Stimulated activated CD4-positive, alpha-beta T cell treated with anti-CD3 and anti-CD28 coated beads, TNF-alpha, amount 100 ng/mL, for 1 hour (primary cell): Measurements from ENCODE around the gene YOD1.

ENCODE experiments used
- DNase-seq, 3 donors: peaks; one replicate each; pipeline ENCODE4 v3.0.0-alpha.2; 2020; ENCODE audit warnings: low read depth in 3 of 3, low spot score in 1 of 3

The YOD1 gene

DNA sequence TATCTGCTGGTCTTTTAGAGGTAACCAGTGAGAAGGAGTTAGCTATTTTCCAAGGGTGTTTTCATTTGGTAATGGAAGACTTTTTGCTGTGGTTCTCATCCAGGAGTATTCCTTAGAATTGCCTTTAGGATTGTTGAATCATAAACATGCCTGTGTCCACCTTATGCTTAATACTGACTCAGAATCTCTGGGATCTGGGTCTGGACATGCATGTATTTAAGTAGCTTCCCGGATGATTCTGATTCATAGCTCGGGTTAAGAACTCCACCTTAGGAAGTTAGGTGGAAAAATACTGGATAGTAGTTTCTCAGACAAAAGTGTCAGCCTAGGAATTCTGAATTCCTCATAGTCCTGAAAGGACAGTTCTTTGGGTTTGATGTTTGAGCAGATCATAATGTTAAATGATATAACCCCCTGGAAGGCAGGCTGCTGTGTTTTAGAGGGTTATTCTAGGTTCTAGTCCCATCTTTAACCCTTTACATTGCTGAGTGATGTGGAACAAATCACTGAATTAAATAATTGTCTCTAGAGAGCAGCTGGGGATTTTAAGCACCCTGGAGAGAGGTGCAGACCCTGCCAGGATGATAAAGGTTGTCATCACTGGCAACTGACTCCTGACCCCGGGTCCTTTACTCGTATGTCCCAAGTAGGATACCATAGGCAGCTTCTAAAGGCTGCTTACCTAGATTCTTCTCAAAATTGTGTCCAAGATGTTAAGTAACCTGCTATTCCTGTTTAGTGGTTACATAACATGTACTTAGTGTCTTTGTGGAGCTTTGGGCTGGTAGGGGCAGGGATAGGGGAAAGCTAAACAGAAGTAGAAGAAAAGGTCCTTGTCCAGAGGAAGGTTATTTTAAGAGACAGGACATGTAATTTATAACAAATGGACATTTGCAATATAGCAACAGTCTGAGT is 23.2 kb upstream of the YOD1 start:
- DNase-seq: no peak

DNA sequence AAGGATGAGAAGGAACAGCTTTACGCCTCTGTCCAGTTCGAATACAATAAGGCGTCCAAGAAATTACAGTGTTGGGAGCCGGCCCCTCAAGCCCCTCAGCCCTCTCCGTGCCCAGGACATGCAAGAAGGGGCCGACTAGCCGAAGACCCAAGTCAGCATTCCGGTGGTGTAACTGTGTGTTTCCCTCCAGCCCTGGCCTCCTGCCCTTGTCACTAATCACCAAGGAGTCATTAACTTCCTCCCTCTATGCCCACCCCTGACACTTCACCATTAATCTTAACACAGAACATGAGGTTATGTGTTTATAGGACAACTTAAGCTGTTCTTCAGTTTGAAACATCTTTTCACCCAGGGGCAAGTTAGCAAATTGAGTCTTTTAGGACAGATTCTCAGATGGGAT is 21.2 kb upstream of the YOD1 start:
- DNase-seq: no peak

DNA sequence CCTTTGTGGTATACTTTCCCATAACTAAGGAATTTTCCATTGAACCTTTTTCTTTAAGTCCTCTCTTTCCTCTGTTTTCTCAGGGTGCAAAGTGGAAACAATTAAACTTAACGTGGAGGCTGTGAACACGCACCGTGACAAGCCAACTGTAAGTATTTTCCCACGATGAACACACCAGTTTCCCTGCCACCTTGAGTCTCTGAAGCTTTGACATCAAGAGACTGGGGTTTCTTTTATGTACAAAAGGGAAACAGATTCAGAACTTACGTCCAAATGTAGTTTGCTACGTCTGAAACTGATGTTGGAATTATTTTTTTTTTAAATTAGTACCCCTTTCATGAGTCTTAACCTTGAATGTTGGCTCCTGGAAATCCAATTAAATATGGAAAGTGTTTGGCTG is 20.4 kb upstream of the YOD1 start:
- DNase-seq: no peak

DNA sequence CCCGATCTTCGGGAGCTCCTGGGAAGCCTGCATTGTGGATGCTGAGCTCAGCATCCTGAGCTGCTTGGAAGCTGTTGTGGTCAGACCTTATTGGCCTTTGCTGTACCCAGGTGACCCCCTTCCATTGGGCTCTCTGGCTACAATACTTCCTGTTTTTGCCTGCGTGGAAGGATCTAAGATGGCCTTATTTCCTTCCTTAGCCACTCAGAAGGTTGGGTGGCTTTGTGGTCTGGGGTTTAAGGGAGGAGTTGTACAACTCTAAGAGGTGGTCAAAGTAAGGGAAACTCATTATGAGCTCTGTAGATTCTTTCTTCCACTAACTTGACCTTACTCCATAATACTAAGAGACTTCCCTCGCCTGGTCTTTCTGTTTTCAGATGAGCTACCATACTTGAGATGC is 19.8 kb upstream of the YOD1 start:
- DNase-seq: no peak

DNA sequence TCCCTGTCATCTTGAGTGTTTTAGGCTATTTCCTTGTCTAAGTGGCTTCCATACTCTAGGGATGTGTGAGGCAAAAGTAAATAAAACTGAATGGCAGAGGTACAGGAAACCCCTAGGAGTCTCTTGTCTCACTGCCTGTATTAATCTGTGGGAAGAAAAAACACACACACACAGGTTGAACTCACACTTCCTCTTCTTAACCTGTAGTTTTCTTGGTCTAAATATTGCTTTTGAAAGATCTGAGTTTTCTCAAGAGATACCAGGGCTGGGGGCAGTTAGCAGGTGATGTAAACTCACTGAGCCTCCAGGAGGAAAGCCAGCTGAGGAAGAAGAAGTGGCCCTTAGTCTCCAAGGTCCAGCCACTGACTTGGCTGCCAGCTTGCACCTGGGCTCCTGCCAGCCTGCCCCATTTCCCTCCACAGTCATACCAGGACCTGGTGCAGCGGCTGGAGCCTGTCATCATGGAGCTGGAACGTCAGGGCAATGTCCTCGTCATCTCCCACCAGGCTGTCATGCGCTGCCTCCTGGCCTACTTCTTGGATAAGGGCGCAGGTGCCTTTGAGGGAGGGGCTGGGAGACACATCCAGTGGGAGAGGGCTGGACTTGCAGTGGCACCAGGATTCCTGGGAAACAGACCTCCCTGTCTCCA is 19.0 kb upstream of the YOD1 start:
- no peak for DNase-seq

DNA sequence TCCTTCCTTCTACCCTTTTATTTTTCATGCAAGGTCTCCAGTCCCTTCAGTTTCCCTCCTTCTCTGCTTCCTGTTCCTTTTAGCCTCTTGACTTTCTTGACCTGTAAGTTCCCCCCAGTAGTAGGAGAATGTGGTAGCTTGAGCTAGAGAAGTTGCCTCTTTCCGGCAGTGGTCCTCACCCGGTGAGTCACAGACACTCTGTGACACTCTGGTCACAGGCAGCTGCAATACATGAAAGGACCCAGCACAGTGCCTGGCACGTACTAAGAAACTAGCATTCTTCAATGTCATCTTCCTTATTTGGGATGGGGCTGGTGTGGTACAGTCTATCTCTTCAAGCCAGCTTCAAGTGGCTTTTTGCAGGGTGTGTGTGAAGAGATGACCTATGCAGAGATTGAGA is 18.1 kb upstream of the YOD1 start:
- DNase-seq: no peak

DNA sequence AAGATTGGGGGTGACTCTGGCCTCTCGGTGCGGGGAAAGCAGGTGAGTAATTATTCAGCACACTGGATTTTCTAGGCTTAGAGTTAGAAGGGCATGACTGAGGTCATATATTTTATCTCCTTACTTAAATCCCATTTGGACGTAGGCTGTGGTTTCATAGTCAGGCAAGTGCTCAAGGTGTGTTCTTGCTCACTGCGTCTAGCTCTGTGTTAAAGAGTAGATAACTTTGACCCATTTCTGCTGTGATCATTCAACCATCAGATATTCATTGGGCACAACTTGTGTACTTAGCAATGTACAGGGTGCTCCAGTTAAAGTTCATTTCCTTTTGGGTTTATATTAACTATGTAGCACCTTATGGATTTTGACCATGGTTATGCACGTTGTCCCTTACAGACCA is 16.7 kb upstream of the YOD1 start:
- no peak for DNase-seq

DNA sequence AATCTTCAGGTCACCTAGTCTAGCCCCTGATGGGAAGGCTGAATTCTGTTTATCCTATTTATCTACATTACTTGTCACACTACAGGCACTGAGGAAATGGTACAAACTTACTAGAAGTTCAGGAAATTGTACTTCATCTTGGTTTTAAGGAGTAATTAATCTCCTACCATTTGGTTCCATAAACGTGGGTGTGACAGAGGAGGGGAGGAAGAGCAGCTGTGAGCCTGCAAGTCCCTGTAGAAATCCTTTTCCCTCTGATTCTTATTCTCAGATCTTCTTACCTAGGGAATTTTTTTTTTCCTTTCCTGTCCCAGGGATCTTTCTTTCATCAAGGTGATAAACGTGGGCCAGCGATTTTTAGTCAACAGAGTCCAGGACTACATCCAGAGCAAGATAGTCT is 16.2 kb upstream of the YOD1 start:
- no peak for DNase-seq

DNA sequence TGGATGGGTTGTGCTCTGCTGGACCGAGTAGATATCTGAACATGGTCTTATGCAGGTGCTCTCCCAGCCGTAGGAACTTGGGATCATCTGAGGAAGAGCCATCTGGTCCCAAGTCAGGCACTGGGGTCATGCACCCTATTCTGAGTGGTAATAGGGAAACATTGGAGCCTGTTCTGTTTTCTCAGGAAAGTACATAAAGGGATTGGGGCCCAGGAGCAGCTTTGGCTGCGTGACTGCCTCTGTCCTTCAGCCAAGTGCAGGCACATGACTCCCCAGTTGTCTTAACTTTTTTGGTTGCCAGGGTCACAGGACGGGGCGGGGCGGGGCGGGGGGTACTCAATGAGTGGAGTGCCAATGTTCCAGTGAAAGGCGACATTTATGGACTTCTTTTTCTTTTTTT is 13.6 kb upstream of the YOD1 start:
- no peak for DNase-seq

DNA sequence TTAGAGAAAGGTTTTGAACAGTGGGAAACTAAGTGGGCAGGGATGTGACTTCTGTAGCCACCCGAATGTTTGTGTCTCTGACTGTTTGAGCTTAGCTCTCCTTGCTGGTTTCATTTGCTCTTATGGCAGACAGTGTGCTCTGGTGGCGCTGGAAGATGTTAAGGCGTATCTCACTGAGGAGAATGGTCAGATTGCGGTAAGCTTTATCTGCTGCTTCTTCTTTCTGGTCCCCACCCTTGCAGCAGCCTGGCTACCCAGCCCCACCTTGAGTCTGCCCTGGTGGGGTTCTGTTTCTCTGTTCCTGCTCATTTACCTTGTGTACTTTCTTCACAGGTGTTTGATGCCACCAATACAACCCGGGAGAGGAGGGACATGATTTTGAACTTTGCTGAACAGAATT is 12.0 kb upstream of the YOD1 start:
- DNase-seq: no peak

DNA sequence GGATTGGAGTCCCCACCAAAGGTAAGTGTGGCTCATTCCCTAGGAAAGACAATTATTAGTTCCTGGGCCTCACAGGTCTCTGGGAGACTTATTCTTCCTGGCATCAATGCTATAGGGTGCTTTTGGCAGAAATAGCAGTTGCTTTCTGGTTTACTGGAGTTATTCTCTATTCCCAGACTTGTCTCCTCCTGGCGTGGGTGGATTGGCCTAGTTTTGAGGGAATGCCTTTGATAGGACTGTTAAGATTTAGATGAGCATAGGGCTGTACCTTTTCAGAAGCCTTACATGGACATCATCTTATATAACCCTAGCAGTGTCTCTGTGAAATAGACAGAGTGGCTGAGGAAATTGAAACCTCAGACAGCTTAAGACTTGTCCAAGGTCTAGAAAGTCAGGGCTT is 11.1 kb upstream of the YOD1 start:
- no peak for DNase-seq

DNA sequence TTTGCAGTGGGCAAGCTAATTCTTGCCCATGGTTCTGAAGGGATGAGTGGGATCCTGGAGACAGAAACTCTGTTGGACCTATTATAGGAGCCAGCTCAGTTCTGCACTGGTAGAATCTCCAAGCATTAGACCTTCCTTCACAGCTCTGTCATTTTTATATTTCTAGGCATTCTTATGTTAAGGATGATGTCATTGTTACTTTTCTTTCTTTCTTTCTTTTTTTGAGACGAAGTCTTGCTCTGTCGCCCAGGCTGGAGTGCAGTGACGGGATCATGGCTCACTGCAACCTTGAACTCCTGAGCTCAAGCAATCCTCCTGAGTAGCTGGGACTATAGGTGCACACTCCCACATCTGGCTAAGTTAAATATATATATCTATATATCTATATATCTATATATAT is 9.6 kb upstream of the YOD1 start:
- no peak for DNase-seq

DNA sequence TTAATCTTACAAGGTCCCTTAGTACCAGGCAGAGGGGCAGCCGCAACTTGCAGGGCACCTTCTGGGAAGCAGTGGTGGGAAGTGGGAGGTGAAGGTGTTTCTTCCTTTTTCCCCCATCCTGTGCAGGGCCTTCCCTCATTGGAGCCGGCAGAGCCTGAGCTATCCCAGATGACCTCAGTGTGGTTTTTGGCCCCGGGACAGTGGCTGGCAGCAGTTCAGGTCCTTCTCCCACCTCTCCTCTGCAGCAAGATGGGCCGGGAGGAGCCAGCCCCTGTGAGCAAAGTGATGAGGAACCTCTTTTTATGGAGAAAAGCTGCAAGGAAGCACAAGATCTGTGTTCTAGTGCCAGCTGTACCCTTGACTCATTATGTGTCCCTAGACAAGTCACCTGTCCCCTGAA is 8.9 kb upstream of the YOD1 start:
- no peak for DNase-seq

DNA sequence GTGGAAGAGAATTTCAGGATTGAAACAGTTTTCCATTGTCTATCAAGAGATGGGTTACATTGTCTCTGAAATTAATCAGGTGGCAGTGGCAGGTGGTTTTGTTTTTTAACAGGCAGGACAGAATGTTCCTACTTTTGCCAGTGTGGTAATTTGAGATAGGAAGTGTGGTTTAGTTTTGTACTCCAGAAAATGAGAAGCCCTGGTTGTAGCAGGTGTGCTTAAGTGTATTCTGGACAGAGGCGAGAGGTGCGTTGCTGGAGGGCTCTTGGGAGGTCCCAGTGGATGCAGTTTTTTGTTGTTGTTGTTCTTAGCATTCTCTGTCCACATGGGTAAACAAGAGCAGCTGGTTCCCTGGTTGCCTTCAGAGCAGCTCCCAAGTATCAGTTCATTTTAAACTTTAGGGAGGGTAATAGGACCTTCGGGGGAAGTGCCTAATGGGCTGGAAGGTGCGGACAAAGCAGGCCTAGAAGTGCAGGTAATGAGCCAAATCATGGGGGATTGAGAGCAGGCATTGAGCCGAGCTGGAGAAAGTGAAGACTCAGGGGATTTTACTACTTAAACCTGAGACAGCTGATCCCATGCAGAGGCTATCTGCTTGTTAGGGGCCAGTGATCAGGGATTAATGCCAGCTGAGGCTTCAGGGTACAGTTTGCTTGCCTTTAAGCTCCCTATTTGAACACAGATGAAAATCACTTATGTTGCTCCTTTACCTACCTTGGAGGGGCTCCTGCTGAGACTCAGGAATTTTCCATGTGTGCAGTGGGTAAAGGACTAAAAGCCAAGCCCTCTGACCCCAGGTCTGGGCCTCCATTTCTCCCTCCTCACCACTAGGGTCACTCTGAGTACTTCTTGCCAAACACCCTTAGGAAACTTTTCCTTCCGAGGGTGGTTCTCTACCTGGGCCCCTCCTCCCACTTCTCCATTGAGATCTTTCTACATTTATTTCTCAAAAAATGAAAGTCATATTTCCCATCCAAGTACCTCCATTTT is 8.2 kb upstream of the YOD1 start:
- DNase-seq: no peak

DNA sequence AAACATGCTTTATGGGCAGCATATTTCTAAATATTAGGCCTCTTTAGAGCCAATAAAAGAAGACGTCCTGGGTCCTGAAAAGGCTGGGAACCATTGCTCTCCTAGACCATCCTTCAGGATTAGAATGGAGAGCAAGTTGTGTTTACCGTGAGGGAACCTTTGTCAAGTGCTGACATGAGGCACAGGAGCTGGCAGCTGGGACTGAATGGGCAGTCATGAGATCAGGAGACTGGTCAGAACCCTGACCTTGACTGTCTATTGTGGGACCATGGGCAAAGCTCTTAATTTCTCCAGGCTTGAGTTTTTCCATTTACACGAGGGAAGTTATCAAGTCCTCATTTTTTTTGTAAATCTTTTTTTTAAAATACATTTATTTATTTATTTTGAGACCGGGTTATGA is 7.2 kb upstream of the YOD1 start:
- no peak for DNase-seq

DNA sequence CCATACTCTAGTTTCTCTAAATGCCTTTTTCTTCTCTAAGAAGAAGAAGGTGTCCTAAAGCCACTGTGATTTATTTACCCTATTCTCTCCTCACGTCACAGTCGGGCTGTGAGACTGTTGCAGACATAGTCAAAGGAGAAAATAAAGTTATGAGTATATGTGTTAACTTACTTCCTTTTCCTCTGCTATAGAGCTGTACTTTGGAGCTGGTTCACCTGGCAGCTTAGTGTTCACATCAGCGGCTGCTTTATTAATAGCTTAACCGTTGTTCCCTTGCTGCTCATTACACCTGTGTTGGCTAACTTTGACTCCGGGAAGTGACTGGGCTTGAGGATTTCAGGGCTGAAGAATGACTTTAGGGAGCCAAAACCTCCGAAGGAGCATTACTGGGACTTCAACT is 5.7 kb upstream of the YOD1 start:
- no peak for DNase-seq

DNA sequence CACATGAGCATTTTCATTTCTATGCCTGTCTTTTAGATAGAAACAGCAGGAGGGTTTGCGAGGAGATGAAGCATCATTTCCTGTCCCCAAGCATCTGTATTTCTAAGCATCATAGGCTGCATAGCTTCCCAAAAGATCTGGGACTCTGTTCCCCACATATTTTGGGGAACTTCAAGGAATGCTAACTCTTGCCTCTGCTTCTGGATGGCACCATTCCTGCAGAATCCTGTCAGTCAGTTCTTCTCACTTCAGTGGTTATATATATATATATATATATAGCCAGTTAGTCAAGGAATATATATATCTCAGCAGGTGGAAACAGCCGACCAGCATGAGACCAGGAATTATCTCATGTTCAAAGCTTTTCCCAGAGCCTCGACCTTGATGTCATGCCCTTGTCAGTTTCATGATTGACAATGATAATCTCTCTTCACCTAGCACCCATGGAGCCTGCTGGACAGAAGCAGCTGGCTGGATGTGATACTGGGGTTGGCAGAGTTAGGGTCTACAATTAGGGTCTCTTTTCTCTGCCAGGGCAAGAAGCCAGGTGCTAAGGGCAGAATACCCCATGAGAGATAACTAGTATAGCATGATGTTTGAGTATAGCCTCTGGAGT is 4.5 kb upstream of the YOD1 start:
- DNase-seq: no peak

DNA sequence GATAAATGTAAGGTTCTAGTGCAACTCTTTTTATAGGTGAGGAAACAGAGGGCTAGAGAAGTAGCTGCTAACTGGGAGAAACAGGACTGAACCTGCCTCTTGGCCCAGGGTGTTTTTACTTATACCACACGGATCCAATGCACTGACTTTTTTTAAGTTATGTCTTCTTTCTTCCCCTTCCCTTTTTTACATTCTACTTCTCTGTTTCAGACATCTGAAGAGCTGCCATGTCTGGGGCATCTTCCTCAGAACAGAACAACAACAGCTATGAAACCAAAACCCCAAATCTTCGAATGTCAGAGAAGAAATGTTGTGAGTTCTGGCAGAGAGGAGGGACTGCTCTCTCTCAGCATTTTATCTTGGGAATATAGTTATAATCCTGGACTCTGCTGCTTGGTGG is 3.5 kb upstream of the YOD1 start:
- DNase-seq: no peak

DNA sequence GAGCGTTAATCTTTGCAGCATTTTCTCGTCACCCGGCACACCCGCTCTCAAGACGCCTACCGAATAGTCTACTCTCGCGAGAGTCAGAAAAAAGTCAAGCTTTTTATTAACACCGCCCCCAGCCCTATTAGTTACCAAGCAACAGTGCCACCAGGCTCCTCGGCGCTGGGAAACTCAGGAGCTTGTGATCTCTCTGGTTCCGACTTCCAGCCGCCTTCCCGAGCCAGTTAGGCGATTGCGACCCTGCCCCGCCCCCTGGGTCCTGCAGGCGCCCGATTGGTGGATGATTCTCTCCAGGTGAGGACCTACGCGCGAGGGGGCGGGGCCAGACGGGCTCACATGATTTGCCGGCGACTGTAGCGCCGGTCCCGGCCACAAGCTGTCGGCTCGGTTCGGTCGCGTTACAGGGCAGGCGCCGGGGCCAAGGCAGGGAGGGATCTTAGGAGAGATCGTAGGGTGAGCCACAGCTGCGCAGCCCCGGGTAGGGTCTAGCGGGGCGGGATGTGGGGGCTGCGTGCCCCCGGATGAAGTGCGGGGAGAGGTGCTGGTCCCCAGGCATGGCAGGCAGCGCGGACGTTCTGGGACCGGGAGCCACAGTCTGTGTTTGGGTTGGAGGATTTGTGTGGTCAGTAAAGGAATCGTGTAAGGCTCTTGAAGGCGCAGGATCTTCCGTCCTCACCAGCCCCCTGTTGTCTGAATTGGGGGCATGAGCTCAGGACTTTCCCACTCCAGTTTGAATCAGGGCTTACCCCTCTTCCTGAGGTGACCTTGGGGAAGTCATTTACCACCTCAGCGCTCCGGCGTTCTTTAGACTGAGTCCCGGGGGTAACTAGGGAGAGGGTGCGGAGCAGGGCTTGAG is 2.1 kb upstream of the YOD1 start, which contains the start of gene PFKFB2:
Gene PFKFB2, plus strand, starts transcription at position 365 of the 859 bp plus-strand sequence. CDS start 1,443 bp downstream, outside the sequence.
- DNase-seq: peak; percentile 80 to 93 (median 80)
